Fibroblast of pulmonary artery (primary cell): Measurements from ENCODE around the gene NECTIN4.
"Not testable (repeated sequence)": the region's sequence is repeated elsewhere in the genome, so short reads cannot be mapped to it uniquely, and the experiment has no call there.

Source experiments
- DNase-seq: peaks from one replicate; pipeline ENCODE4 v3.0.0-alpha.2; 2010; ENCODE audit warnings: low read depth
- H3K4me3 ChIP-seq: replicated peaks from 2 replicates; pipeline ENCODE4 v1.5.1; 2011; ENCODE audit warnings: low read depth, mild to moderate bottlenecking, control low read depth, low read length, moderate library complexity
- CTCF ChIP-seq: IDR thresholded peaks from 2 replicates; pipeline ENCODE4 v1.5.1; 2011; ENCODE audit warnings: mild to moderate bottlenecking, control low read depth, low read length, inconsistent platforms; ENCODE audit errors: missing control alignments

The NECTIN4 gene

GRCh38 chr1:161119092-161119903 is 29.9 kb upstream of the NECTIN4 start:
- peak; percentile 50 for TF ChIP-seq CTCF
- peak overlapping the region; percentile 100 for H3K4me3 ChIP-seq
- peak; percentile 78 for DNase-seq

- peak within 1 kb of the TSS; percentile 100 for H3K4me3 ChIP-seq
- peak; percentile 88 for DNase-seq
- TF ChIP-seq CTCF = no peak
Observed at GRCh38 chr1:161117759-161118581, 28.6 kb upstream of the NECTIN4 start, which contains the start of the genes NIT1 and PFDN2. NIT1 (plus strand) TSS chr1:161118105; CDS start chr1:161118177, 72 bp downstream. PFDN2 (minus strand) TSS chr1:161118037; CDS start chr1:161118026, 11 bp downstream.

GRCh38 chr1:161115961-161116360 is 26.6 kb upstream of the NECTIN4 start:
- DNase-seq, H3K4me3 ChIP-seq: not testable (repeated sequence)

GRCh38 chr1:161115132-161115711 is 25.9 kb upstream of the NECTIN4 start:
- DNase-seq = peak; percentile 92
- TF ChIP-seq CTCF = no peak
- H3K4me3 ChIP-seq = no peak overlapping the region

- no peak for DNase-seq
- H3K4me3 ChIP-seq = no peak overlapping the region
- TF ChIP-seq CTCF = no peak
Observed at GRCh38 chr1:161114556-161114955, 25.2 kb upstream of the NECTIN4 start.

GRCh38 chr1:161113915-161114314 is 24.6 kb upstream of the NECTIN4 start:
- H3K4me3 ChIP-seq = no peak overlapping the region

More at GRCh38 chr1:161113915-161114314, 24.6 kb upstream of the NECTIN4 start:
- DNase-seq = no peak
- TF ChIP-seq CTCF = no peak
